Measurements from ENCODE around the gene SLC25A44.

Gene SLC25A44

DNA sequence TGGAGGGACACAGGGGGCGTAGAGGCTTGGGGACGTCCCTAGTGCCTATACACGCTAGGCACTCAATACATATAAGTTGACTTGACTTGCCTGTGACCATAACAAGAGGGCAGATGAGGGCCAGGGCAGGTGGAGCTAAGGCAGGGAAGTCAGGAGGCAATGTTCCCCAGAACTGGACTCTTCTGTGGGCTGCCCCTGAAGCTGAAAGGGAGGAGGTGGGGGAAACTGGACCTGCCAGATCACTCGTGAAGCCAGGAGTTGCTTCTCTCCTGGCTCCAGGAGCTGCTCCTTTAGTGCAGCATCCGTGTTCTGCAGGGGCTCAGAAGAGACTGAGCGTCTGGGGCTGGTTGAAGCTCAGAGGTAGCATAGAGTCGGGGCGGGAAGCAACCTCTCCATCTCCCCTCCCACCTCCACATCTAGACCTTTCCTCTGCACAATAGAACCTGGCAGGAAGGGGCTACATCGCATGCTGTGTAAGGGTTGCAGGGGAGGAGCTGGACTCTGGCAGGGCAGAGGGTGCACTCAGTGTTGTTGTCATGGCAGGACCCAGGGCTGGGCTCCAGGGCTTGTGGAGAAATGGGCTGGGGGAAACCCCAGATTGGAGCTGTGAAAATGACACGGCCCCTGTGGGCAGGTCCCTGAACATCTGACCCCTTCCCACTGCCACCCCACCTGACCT lies 43.4 kb upstream of the SLC25A44 start:
- Histone ChIP-seq H3K4me1 (peaks cover 93 to 100% (median 96%) of the 10 kb centered on the region in 10 experiments), H3K4me3 (no peak overlapping the region), H3K4me2 (peak overlapping the region; percentile 32 to 100 (median 91)), H3K27ac (peak overlapping the region; percentile 18 to 94 (median 81); a peak in 21 of 22 replicates), H3K27me3 (no peaks in the 10 kb centered on the region), H3K9ac (peak overlapping the region in 9 of 11 experiments; percentile 23 to 77 (median 51); a peak in 11 of 22 replicates), H4K20me1 (no peaks in the 10 kb centered on the region), H3K9me3 (replicated peaks in 1 of 11) (no peaks in the 10 kb centered on the region), H3K36me3 (no peaks in the 10 kb centered on the region)
- TF ChIP-seq Cebpa-rat (IDR thresholded peaks at IDR 0.05) = no peak

DNA sequence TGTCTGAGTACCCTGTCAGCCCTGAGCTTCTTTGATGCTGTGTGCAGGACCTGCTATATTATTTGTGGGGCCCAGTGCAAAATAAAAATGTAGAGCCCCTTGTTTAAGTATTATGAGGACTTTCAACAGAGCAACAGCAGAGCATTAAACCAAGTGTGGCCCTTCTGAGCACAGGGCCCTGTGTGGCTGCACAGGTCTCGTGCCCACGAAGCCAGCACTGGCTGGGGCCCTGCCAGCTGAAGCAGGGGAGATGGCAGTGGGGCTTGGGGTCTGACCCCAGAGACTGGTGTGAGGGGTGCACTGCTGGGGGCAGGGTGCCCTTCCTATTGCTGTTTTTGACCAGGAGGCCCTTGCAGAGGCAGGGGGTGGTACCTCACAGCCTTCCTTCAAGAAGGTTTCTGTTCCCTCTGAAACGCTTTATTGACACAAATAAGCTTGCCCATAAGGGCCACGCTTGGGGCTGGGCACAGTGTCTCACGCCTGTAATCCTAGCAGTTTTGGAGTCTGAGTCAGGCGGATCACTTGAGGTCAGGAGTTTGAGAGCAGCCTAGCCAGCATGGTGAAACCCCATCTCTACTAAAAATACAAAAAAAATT lies 42.7 kb upstream of the SLC25A44 start:
- H3K27me3 ChIP-seq = no peaks in the 10 kb centered on the region
- no peak for TF ChIP-seq Cebpa-rat (IDR thresholded peaks at IDR 0.05)
- no peaks in the 10 kb centered on the region for H3K9me3 ChIP-seq (replicated peaks in 1 of 11)
- peak overlapping the region; percentile 18 to 94 (median 81); a peak in 20 of 22 replicates for H3K27ac ChIP-seq
- H3K4me1 ChIP-seq = peaks cover 94 to 100% (median 97%) of the 10 kb centered on the region in 10 experiments
- H3K4me3 ChIP-seq = no peak overlapping the region
- peak overlapping the region in 10 of 11 experiments; percentile 23 to 77 (median 49); a peak in 16 of 22 replicates for H3K9ac ChIP-seq
- H3K4me2 ChIP-seq = peak overlapping the region; percentile 32 to 100 (median 91)
- 0 out of 22 replicates have a peak, but pooled peaks cover 0 to 1% (median 0%) of the 10 kb centered on the region in 11 experiments for H3K36me3 ChIP-seq
- H4K20me1 ChIP-seq = no peaks in the 10 kb centered on the region

DNA sequence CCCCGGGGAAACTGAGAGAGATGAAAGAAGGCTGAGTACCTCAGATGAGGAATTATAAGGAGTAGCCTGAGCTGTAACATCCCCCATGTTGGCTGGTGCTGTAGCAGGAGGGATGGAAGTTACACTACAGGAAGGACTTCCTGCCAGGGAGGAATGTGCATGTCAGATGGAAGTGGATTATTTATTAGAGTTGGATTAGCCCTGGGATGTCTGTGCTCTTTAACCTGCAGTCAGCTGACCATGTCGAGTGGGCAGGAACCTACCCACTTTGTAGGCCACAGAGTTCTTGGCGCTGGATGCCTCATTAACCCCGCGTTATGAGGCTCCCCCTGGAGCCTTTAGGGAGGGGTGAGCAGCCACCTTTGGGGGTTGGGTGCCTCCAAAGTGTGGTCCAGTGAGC lies 41.3 kb upstream of the SLC25A44 start:
- Histone ChIP-seq H4K20me1 (no peaks in the 10 kb centered on the region), H3K27me3 (no peaks in the 10 kb centered on the region), H3K9ac (peak overlapping the region in 3 of 11 experiments; percentile 0 to 69 (median 54); a peak in 4 of 22 replicates), H3K4me1 (peaks cover 94 to 100% (median 97%) of the 10 kb centered on the region in 10 experiments), H3K4me2 (peak overlapping the region; percentile 85 to 100 (median 96)), H3K9me3 (replicated peaks in 1 of 11) (no peaks in the 10 kb centered on the region), H3K4me3 (no peak overlapping the region), H3K27ac (peak overlapping the region; percentile 78 to 93 (median 87); a peak in 18 of 22 replicates), H3K36me3 (peaks cover 0 to 14% (median 7%) of the 10 kb centered on the region in 11 experiments; a peak in 11 of 22 replicates)
- TF ChIP-seq Cebpa-rat (IDR thresholded peaks at IDR 0.05) = no peak

DNA sequence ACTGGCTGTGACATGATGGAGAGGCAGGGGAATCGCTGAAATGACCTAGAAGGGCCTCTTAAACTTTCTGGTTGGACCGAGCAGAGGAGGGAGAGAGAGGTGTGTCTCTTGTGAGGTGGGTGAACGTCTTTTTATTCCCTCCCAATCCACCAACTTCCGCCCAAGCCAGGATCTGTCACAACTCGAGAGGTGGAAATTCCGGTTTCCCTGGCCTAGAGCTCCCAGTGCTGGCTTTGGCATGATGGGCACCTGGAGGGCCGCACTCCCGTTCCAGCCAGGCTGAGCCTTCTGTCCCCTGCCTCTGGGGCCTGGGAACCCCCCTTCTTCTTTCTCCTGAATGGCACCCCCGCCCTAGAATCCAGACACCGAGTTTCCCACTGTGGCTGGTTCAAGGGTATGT lies 40.5 kb upstream of the SLC25A44 start, which contains the start of gene SEMA4A:
TSS of gene SEMA4A (plus strand) at position 224 of the 400 bp plus-strand sequence. CDS start 994 bp downstream, outside the sequence.
- peak within 1 kb of the TSS; percentile 75 to 89 (median 81) for H3K9ac ChIP-seq
- H3K27me3 ChIP-seq = no peaks in the 10 kb centered on the region
- TF ChIP-seq Cebpa-rat (IDR thresholded peaks at IDR 0.05) = no peak
- H4K20me1 ChIP-seq = no peaks in the 10 kb centered on the region
- peak within 1 kb of the TSS; percentile 28 to 77 (median 63); a peak in 19 of 20 replicates for H3K4me3 ChIP-seq
- H3K27ac ChIP-seq = peak within 1 kb of the TSS; percentile 78 to 93 (median 87)
- H3K9me3 ChIP-seq (replicated peaks in 1 of 11) = no peaks in the 10 kb centered on the region
- peaks cover 94 to 100% (median 97%) of the 10 kb centered on the region in 10 experiments for H3K4me1 ChIP-seq
- H3K36me3 ChIP-seq = peaks cover 0 to 22% (median 14%) of the 10 kb centered on the region in 11 experiments; a peak in 14 of 22 replicates
- peak within 1 kb of the TSS; percentile 85 to 100 (median 96) for H3K4me2 ChIP-seq

DNA sequence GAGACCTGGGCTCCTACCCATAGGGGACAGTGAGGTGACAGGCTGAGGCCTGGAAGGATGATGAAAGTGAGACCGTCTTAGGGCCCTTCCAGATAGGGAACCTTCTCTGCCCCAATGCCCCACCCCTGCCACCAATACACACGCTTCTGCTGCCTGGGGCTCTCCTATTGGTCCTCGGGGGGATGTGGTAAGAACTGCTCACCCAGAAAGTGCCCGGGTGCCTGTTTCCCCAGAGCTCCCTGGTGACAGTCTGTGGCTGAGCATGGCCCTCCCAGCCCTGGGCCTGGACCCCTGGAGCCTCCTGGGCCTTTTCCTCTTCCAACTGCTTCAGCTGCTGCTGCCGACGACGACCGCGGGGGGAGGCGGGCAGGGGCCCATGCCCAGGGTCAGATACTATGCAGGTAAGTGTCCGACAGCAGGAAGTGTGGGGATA lies 39.6 kb upstream of the SLC25A44 start:
- peaks cover 90 to 100% (median 96%) of the 10 kb centered on the region in 10 experiments for H3K4me1 ChIP-seq
- peak overlapping the region; percentile 76 to 93 (median 87) for H3K27ac ChIP-seq
- H3K9ac ChIP-seq = peak overlapping the region; percentile 75 to 89 (median 81)
- peak in 8 of 11 experiments; percentile 48 to 84 (median 71); a peak in 11 of 22 replicates for TF ChIP-seq Cebpa-rat (IDR thresholded peaks at IDR 0.05)
- H3K4me3 ChIP-seq = peak overlapping the region; percentile 28 to 77 (median 63)
- H3K4me2 ChIP-seq = peak overlapping the region; percentile 85 to 100 (median 96)
- no peaks in the 10 kb centered on the region for H3K27me3 ChIP-seq
- H3K9me3 ChIP-seq (replicated peaks in 1 of 11) = no peaks in the 10 kb centered on the region
- peaks cover 0 to 32% (median 22%) of the 10 kb centered on the region in 11 experiments; a peak in 15 of 22 replicates for H3K36me3 ChIP-seq
- H4K20me1 ChIP-seq = no peaks in the 10 kb centered on the region

DNA sequence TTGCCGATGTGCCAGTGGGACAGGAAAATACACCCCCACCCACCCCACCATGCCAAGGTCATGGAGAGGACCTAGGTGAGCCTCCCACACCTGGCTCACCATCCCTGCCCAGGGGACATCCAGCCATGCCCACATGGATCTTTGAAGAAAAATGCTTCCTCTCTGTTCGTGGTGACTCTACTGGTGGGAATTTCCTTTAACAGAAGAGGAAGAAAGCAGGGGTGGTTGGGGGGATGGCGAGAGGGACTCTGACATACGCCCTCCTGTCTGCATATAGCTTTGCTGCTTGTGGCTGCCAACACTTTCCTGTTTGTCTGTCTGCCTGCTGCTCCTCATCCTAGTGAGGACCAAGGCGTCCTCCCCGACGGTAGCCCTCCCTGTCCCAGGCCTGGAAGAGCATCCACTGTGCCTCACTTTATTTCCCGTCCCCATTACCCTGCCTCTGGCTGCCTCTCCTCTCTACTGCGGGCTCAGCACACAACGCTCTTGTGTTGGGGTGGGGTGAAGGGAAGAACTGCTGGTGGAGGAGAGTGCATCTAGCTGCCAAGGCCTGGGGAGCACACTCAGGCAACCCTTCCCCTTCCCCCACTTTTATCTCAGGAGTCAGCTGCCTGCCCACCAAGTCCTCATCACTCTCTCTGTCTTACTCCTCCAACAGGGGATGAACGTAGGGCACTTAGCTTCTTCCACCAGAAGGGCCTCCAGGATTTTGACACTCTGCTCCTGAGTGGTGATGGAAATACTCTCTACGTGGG lies 38.0 kb upstream of the SLC25A44 start:
- peaks cover 87 to 99% (median 95%) of the 10 kb centered on the region in 10 experiments for H3K4me1 ChIP-seq
- peak overlapping the region in 9 of 10 experiments; percentile 28 to 77 (median 64); a peak in 18 of 20 replicates for H3K4me3 ChIP-seq
- TF ChIP-seq Cebpa-rat (IDR thresholded peaks at IDR 0.05) = no peak
- no peaks in the 10 kb centered on the region for H3K9me3 ChIP-seq (replicated peaks in 1 of 11)
- peak overlapping the region; percentile 75 to 89 (median 81) for H3K9ac ChIP-seq
- peak overlapping the region; percentile 85 to 100 (median 96) for H3K4me2 ChIP-seq
- H3K27me3 ChIP-seq = no peaks in the 10 kb centered on the region
- H3K36me3 ChIP-seq = peaks cover 0 to 45% (median 33%) of the 10 kb centered on the region in 11 experiments; a peak in 15 of 22 replicates
- 0 out of 22 replicates have a peak, but pooled peaks cover 0 to 8% (median 0%) of the 10 kb centered on the region in 11 experiments for H4K20me1 ChIP-seq
- H3K27ac ChIP-seq = peak overlapping the region; percentile 76 to 93 (median 87)

DNA sequence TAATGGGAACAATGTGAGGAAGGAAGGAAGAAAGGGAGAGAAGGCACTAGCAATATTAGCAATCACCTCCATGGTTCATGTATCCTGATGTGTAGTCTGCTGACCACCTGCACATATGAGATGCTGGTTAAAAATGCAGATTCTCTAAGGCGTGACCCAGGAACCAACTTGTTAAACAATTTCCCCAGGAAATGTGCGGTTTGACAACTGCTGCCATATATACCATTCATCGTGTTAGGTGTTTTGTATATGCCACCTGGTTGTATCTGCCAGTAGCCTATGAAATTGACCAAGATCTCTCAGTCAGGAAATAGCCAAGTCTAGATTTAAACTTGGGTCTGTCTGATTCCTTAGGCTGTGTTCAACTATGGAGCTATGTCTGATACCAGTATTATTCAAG lies 36.4 kb upstream of the SLC25A44 start:
- peaks cover 0 to 8% (median 0%) of the 10 kb centered on the region in 11 experiments; a peak in 1 of 22 replicates for H4K20me1 ChIP-seq
- H3K36me3 ChIP-seq = peaks cover 0 to 58% (median 46%) of the 10 kb centered on the region in 11 experiments; a peak in 16 of 22 replicates
- H3K4me3 ChIP-seq = peak overlapping the region in 5 of 10 experiments; percentile 12 to 69 (median 47); a peak in 3 of 20 replicates
- no peaks in the 10 kb centered on the region for H3K9me3 ChIP-seq (replicated peaks in 1 of 11)
- peaks cover 76 to 97% (median 86%) of the 10 kb centered on the region in 10 experiments for H3K4me1 ChIP-seq
- H3K4me2 ChIP-seq = peak overlapping the region; percentile 85 to 100 (median 96)
- no peaks in the 10 kb centered on the region for H3K27me3 ChIP-seq
- H3K9ac ChIP-seq = peak overlapping the region in 3 of 11 experiments; percentile 2 to 30 (median 27); a peak in 2 of 22 replicates
- H3K27ac ChIP-seq = no peak overlapping the region
- TF ChIP-seq Cebpa-rat (IDR thresholded peaks at IDR 0.05) = no peak

DNA sequence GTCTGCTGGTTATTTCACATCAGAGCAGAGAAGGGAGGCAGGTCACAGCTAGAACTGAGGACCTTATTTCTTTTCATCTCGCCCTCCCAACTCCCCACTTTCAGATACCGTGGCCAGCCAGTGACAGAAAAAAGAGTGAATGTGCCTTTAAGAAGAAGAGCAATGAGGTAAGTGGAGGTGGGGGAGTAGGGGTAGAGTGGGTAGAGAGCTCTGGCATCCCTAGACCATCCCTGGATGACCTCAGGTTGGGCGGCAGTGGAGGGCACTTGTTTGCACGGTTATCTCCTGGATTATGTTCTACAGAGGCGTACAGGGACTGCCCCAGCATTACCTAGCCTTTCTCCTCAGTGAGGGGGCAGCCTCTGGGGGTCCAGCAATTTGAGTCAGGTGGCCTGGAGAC lies 35.9 kb upstream of the SLC25A44 start:
- no peaks in the 10 kb centered on the region for H3K27me3 ChIP-seq
- 0 out of 22 replicates have a peak overlapping the region, but pooled peaks of 2 of the 11 experiments have one; percentile 1 to 7 for H3K27ac ChIP-seq
- H3K4me3 ChIP-seq = peak overlapping the region in 1 of 10 experiments; percentile 60; a peak in 1 of 20 replicates
- peaks cover 0 to 8% (median 0%) of the 10 kb centered on the region in 11 experiments; a peak in 1 of 22 replicates for H4K20me1 ChIP-seq
- peak overlapping the region; percentile 85 to 100 (median 96) for H3K4me2 ChIP-seq
- H3K9ac ChIP-seq = peak overlapping the region in 3 of 11 experiments; percentile 2 to 30 (median 27); a peak in 2 of 22 replicates
- H3K36me3 ChIP-seq = peaks cover 0 to 62% (median 50%) of the 10 kb centered on the region in 11 experiments; a peak in 16 of 22 replicates
- H3K9me3 ChIP-seq (replicated peaks in 1 of 11) = no peaks in the 10 kb centered on the region
- H3K4me1 ChIP-seq = peaks cover 71 to 95% (median 82%) of the 10 kb centered on the region in 10 experiments
- no peak for TF ChIP-seq Cebpa-rat (IDR thresholded peaks at IDR 0.05)

Data from BLaER1 treated with 17β-estradiol and CSF1 and Interleukin-3, amounts not matched to agents 10 nM and 100 nM (cell line).